ENCODE data around the gene NSD1. TPM values are rescaled to one million over a fixed set of nuclear protein-coding genes. Genes with fewer than 3 reads are reported as not detected.
"Not testable (repeated sequence)": the region's sequence is repeated elsewhere in the genome, so short reads cannot be mapped to it uniquely, and the experiment has no call there.

NSD1 gene
- total and polyA plus RNA-seq, 7 experiments from 2014 or later, result 57.0 to 126 (median 114) TPM

DNA sequence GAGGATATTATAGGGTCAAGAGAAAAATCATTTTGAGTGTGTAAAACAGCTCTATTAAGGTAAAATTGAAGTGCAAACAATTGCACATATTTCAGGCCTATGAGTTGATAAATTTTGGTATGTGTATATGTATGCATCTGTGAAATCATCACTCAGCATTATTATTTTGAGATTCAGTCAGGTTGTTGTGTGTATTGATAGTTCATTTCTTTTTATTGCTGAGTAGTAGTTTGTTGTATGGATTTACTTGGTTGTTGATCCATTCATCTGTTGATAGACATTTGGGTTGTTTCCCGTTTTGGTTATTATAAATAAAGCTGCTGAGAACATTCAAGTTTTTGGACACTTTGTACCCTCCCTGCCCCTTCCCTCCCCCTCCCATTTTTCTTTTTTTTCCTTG, 119.7 kb downstream of the NSD1 start:
- Histone ChIP-seq H3K27ac (ENCODE audit: low read depth, low read length) (no peak overlapping the region), H3K27me3 (ENCODE audit: control insufficient read depth in 2 of 2, insufficient read depth in 2 of 2, low read length in 2 of 2) (no peaks in the 10 kb centered on the region), H3K4me1 (ENCODE audit: control insufficient read depth in 2 of 2, insufficient read depth in 2 of 2, low read length in 2 of 2) (no peaks in the 10 kb centered on the region), H3K36me3 (ENCODE audit: control insufficient read depth in 2 of 3, insufficient read depth in 3 of 3, low read length in 3 of 3) (peaks cover 4 to 76% (median 31%) of the 10 kb centered on the region in 3 experiments), H3K9me3 (ENCODE audit: control insufficient read depth in 2 of 3, low read length in 3 of 3) (no peaks in the 10 kb centered on the region), H3K4me3 (ENCODE audit: low read length) (no peak overlapping the region)
- intact Hi-C loops (cut with micrococcal nuclease), result no loop called here
- Mint-ChIP-seq H3K4me3 (no peak overlapping the region), H3K36me3 (peaks cover 0 to 37% (median 18%) of the 10 kb centered on the region in 5 donors), H3K4me1 (peaks cover 0 to 10% (median 4%) of the 10 kb centered on the region in 7 donors), H3K9me3 (no peaks in the 10 kb centered on the region), H3K27me3 (no peaks in the 10 kb centered on the region), H3K27ac (peak overlapping the region in 3 of 9 donors; percentile 9 to 55 (median 34))
- POLR2A ChIA-PET, result interaction anchor here (0.7 to 0.8 kb wide), 2 partner anchors 10 to 21 kb away, joined by 3 to 6 read pairs; no protein-coding TSS in a partner anchor
- CTCF ChIA-PET, result interaction anchor here (0.7 kb wide), 1 partner anchor 9 kb away, joined by 5 read pairs; no protein-coding TSS in a partner anchor
- DNase-seq (no peak), ATAC-seq (no peak)

DNA sequence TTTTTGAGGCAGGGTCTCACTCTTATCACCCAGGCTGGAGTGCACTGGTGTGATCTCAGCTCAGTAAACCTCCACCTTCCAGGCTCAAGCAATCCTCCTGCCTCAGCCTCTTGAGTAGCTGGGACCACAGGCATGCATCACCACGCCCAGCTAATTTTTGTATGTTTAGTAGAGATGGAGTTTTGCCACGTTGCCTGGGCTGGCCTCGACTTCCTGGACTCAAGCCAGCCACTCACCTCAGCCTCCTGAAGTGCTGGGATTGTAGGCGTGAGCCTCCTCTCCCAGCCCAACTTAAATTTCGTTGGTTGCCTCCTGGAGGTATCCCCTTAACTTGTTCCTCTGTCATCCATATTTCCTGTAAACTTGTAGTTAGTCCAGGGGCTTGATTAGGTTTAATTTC, 122.7 kb downstream of the NSD1 start:
- no peak for ATAC-seq
- POLR2A ChIA-PET, result no interaction called here
- peaks cover 8 to 80% (median 28%) of the 10 kb centered on the region in 3 experiments for H3K36me3 ChIP-seq (ENCODE audit: control insufficient read depth in 2 of 3, insufficient read depth in 3 of 3, low read length in 3 of 3)

DNA sequence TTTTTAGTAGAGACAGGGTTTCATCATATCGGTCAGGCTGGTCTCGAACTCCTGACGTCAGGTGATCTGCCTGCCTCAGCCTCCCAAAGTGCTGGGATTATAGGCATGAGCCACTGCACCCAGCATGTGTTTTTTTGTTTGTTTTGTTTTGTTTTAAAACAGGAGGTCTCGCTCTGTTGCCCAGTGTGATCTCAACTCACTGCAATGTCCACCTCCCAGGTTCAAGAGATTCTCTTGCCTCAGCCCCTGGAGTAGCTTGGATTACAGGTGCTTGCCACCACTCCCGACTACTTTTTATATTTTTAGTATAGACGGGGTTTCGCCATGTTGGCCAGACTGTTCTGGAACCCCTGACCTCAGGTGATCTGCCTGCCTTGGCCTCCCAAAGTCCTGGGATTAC, 125.1 kb downstream of the NSD1 start:
- H3K36me3 Mint-ChIP-seq, result peaks cover 3 to 44% (median 19%) of the 10 kb centered on the region in 5 donors

More for the DNA sequence above, 122.7 kb downstream of the NSD1 start:
- Histone ChIP-seq H3K27me3 (ENCODE audit: control insufficient read depth in 2 of 2, insufficient read depth in 2 of 2, low read length in 2 of 2) (no peaks in the 10 kb centered on the region), H3K27ac (ENCODE audit: low read depth, low read length) (no peak overlapping the region), H3K4me3 (ENCODE audit: low read length) (no peak overlapping the region), H3K4me1 (ENCODE audit: control insufficient read depth in 2 of 2, insufficient read depth in 2 of 2, low read length in 2 of 2) (no peaks in the 10 kb centered on the region), H3K9me3 (ENCODE audit: control insufficient read depth in 2 of 3, low read length in 3 of 3) (no peaks in the 10 kb centered on the region)
- Mint-ChIP-seq H3K27ac (peak overlapping the region in 3 of 9 donors; percentile 5 to 64 (median 14)), H3K9me3 (no peaks in the 10 kb centered on the region), H3K27me3 (no peaks in the 10 kb centered on the region), H3K4me3 (no peak overlapping the region), H3K4me1 (peaks cover 0 to 9% (median 4%) of the 10 kb centered on the region in 7 donors), H3K36me3 (peaks cover 3 to 46% (median 24%) of the 10 kb centered on the region in 5 donors)
- CTCF ChIA-PET, result no interaction called here
- no peak for DNase-seq
- intact Hi-C loops (cut with micrococcal nuclease), result no loop called here

DNA sequence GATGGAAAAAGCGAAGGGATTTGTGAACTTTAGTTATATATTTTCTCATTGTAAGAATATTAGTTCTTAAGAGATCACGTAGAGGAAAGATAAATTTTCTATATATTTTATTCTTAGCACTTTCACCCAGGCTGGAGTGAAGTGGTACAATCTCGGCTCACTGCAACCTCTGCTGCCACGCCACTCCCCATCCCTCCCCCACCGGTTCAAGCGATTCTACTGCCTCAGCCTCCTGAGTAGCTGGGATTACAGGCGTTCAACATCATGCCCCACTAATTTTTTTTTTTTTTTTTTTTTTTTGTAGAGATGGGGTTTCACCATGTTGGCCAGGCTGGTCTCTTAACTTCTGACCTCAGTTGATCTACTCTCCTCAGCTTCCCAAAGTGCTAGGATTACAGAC, 127.4 kb downstream of the NSD1 start:
- Mint-ChIP-seq H3K27ac (no peak overlapping the region), H3K9me3 (no peaks in the 10 kb centered on the region), H3K36me3 (peaks cover 3 to 54% (median 19%) of the 10 kb centered on the region in 5 donors), H3K4me1 (peaks cover 0 to 10% (median under 1%) of the 10 kb centered on the region in 7 donors), H3K27me3 (no peaks in the 10 kb centered on the region), H3K4me3 (no peak overlapping the region)
- DNase-seq (no peak), ATAC-seq (no peak)
- POLR2A ChIA-PET, result no interaction called here
- Histone ChIP-seq H3K4me1 (ENCODE audit: control insufficient read depth in 2 of 2, insufficient read depth in 2 of 2, low read length in 2 of 2) (no peaks in the 10 kb centered on the region), H3K9me3 (ENCODE audit: control insufficient read depth in 2 of 3, low read length in 3 of 3) (no peaks in the 10 kb centered on the region), H3K27ac (ENCODE audit: low read depth, low read length) (no peak overlapping the region), H3K36me3 (ENCODE audit: control insufficient read depth in 2 of 3, insufficient read depth in 3 of 3, low read length in 3 of 3) (peaks cover 15 to 82% (median 21%) of the 10 kb centered on the region in 3 experiments), H3K27me3 (ENCODE audit: control insufficient read depth in 2 of 2, insufficient read depth in 2 of 2, low read length in 2 of 2) (no peaks in the 10 kb centered on the region), H3K4me3 (ENCODE audit: low read length) (no peak overlapping the region)
- intact Hi-C loops (cut with micrococcal nuclease), result loop anchor here in 1 of 2 donors (5.0 kb wide), 1 partner anchor 149 kb away; no protein-coding TSS in a partner anchor
- CTCF ChIA-PET, result no interaction called here

More for the DNA sequence above, 125.1 kb downstream of the NSD1 start:
- peaks cover 11 to 78% (median 26%) of the 10 kb centered on the region in 3 experiments for H3K36me3 ChIP-seq (ENCODE audit: control insufficient read depth in 2 of 3, insufficient read depth in 3 of 3, low read length in 3 of 3)
- H3K27ac Mint-ChIP-seq, result peak overlapping the region in 1 of 9 donors; percentile 11
- H3K4me1 Mint-ChIP-seq, result peaks cover 0 to 13% (median 5%) of the 10 kb centered on the region in 7 donors
- POLR2A ChIA-PET; H3K27me3 Mint-ChIP-seq; H3K9me3 ChIP-seq (ENCODE audit: control insufficient read depth in 2 of 3, low read length in 3 of 3); H3K27me3 ChIP-seq (ENCODE audit: control insufficient read depth in 2 of 2, insufficient read depth in 2 of 2, low read length in 2 of 2); H3K4me3 Mint-ChIP-seq; H3K27ac ChIP-seq (ENCODE audit: low read depth, low read length); H3K4me1 ChIP-seq (ENCODE audit: control insufficient read depth in 2 of 2, insufficient read depth in 2 of 2, low read length in 2 of 2); CTCF ChIA-PET; DNase-seq; H3K9me3 Mint-ChIP-seq; intact Hi-C loops (cut with micrococcal nuclease); H3K4me3 ChIP-seq (ENCODE audit: low read length); ATAC-seq: not testable (repeated sequence)

DNA sequence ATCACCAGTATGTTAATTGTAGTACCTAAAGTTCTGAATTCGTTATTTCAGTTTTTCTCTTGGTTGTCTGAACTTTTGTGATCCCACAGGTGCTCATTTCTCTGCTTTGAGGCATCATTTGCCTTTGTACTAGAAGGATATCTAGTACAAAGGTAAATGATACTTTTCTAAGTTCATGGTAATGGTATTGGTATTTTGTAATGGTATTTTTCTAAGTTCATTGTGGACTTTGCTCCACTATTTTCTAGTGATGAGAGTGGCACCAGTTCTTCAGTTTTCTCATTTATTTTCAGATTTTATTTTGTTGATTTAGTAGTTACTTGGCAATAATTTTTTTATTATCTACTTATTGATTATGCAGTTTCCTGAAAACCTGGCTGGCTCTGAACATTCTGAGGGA, 127.9 kb downstream of the NSD1 start:
- ChIA-PET CTCF (no interaction called here), POLR2A (no interaction called here)
- peaks cover 3 to 55% (median 21%) of the 10 kb centered on the region in 5 donors for H3K36me3 Mint-ChIP-seq
- peaks cover 0 to 10% (median 0%) of the 10 kb centered on the region in 7 donors for H3K4me1 Mint-ChIP-seq
- no peak overlapping the region for H3K27ac ChIP-seq (ENCODE audit: low read depth, low read length)
- no peaks in the 10 kb centered on the region for H3K27me3 Mint-ChIP-seq
- intact Hi-C loops (cut with micrococcal nuclease), result loop anchor here in 1 of 2 donors (5.0 kb wide), 1 partner anchor 149 kb away; no protein-coding TSS in a partner anchor
- peak overlapping the region in 3 of 9 donors; percentile 30 to 51 (median 43) for H3K27ac Mint-ChIP-seq
- no peak overlapping the region for H3K4me3 Mint-ChIP-seq
- DNase-seq (no peak), ATAC-seq (no peak)
- no peaks in the 10 kb centered on the region for H3K9me3 Mint-ChIP-seq
- peaks cover 15 to 85% (median 21%) of the 10 kb centered on the region in 3 experiments for H3K36me3 ChIP-seq (ENCODE audit: control insufficient read depth in 2 of 3, insufficient read depth in 3 of 3, low read length in 3 of 3)
- H3K4me3 ChIP-seq (ENCODE audit: low read length), result no peak overlapping the region
- no peaks in the 10 kb centered on the region for H3K4me1 ChIP-seq (ENCODE audit: control insufficient read depth in 2 of 2, insufficient read depth in 2 of 2, low read length in 2 of 2)
- H3K9me3 ChIP-seq (ENCODE audit: control insufficient read depth in 2 of 3, low read length in 3 of 3), result no peaks in the 10 kb centered on the region
- H3K27me3 ChIP-seq (ENCODE audit: control insufficient read depth in 2 of 2, insufficient read depth in 2 of 2, low read length in 2 of 2), result no peaks in the 10 kb centered on the region

DNA sequence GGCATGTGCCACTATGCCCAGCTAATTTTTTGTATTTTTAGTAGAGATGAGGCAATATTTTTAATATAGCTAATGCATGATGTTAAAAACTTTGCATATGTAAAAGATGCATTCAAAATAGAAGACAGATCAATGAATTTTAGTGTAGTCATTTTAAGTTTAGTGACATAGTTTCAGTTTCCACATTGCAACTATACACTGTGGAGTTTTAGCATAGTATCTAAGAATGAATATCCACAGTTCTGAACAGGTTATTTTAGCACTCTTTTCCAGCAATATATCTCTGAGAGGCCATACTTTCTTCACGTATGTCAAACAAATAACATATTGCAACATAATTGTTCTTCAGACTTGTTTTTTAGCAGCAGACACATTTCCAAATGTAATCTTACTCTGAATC, 130.6 kb downstream of the NSD1 start:
- Histone ChIP-seq H3K9me3 (ENCODE audit: control insufficient read depth in 2 of 3, low read length in 3 of 3) (no peaks in the 10 kb centered on the region), H3K27me3 (ENCODE audit: control insufficient read depth in 2 of 2, insufficient read depth in 2 of 2, low read length in 2 of 2) (no peaks in the 10 kb centered on the region), H3K4me1 (ENCODE audit: control insufficient read depth in 2 of 2, insufficient read depth in 2 of 2, low read length in 2 of 2) (no peaks in the 10 kb centered on the region), H3K4me3 (ENCODE audit: low read length) (no peak overlapping the region), H3K27ac (ENCODE audit: low read depth, low read length) (no peak overlapping the region), H3K36me3 (ENCODE audit: control insufficient read depth in 2 of 3, insufficient read depth in 3 of 3, low read length in 3 of 3) (peaks cover 15 to 82% (median 24%) of the 10 kb centered on the region in 3 experiments)
- Mint-ChIP-seq H3K27ac (peak overlapping the region in 2 of 9 donors; percentile 33 to 36), H3K27me3 (no peaks in the 10 kb centered on the region), H3K4me1 (peaks cover 0 to 10% (median 0%) of the 10 kb centered on the region in 7 donors), H3K36me3 (peaks cover under 1 to 55% (median 25%) of the 10 kb centered on the region in 5 donors), H3K9me3 (no peaks in the 10 kb centered on the region), H3K4me3 (no peak overlapping the region)
- ChIA-PET CTCF (interaction anchor here (0.6 to 2.2 kb wide), 3 partner anchors 12 to 348 kb away, joined by 3 to 9 read pairs (median 5); no protein-coding TSS in a partner anchor), POLR2A (interaction anchor here (0.8 kb wide), 1 partner anchor 11 kb away, joined by 6 read pairs; no protein-coding TSS in a partner anchor)
- intact Hi-C loops (cut with micrococcal nuclease), result loop anchor here in 1 of 2 donors (5.0 kb wide), 1 partner anchor 152 kb away; no protein-coding TSS in a partner anchor
- no peak for ATAC-seq
- DNase-seq, result no peak

Measured in naive thymus-derived CD4-positive, alpha-beta T cell (primary cell).